DND-41 (cell line): ENCODE measurements around the gene FAM114A1.
"Not testable (repeated sequence)": the region's sequence is repeated elsewhere in the genome, so short reads cannot be mapped to it uniquely, and the experiment has no call there.

Source experiments
- ATAC-seq: fragments of 200-7000 bp; cut with Tn5 transposase; 3 replicates; pipeline ENCODE4 v1.9.1; 2021; ENCODE audit warnings: low read depth; ENCODE audit not compliant: insufficient read depth
- DNase-seq: peaks from one replicate; pipeline ENCODE4 v3.0.0-alpha.2; 2020
- H2AFZ ChIP-seq: 2 replicates; pipeline ENCODE4 v1.6.0; 2012; ENCODE audit warnings: low read depth, low read length
- H3K27ac ChIP-seq: 2 replicates; pipeline ENCODE4 v1.5.1; 2012; ENCODE audit warnings: low read length, inconsistent platforms
- H3K27me3 ChIP-seq: fragments of 200-600 bp; sonication (generic); 2 replicates; pipeline ENCODE4 v1.6.0; 2012; ENCODE audit warnings: low read length, mild to moderate bottlenecking, inconsistent platforms; ENCODE audit not compliant: insufficient read depth, poor library complexity
- H3K36me3 ChIP-seq: 2 replicates; pipeline ENCODE4 v1.5.1; 2012; ENCODE audit warnings: low read length, inconsistent platforms; ENCODE audit not compliant: insufficient read depth
- H3K4me1 ChIP-seq: 2 replicates; pipeline ENCODE4 v1.5.1; 2012; ENCODE audit warnings: mild to moderate bottlenecking, low read length; ENCODE audit not compliant: insufficient read depth
- H3K4me2 ChIP-seq: 2 replicates; pipeline ENCODE4 v1.6.0; 2012; ENCODE audit warnings: mild to moderate bottlenecking, moderate library complexity, low read length, inconsistent platforms; ENCODE audit not compliant: insufficient read depth
- H3K4me3 ChIP-seq, 2 experiments: fragments of 200-600 bp in 1 of 2; shearing (Covaris generic) in 1 of 2; 2 replicates each; pipeline ENCODE4 v1.5.1; 2012 to 2016; ENCODE audit warnings: inconsistent platforms in 2 of 2, low read length in 2 of 2, mild to moderate bottlenecking in 2 of 2, low read depth in 1 of 2, moderate library complexity in 1 of 2
- H3K79me2 ChIP-seq: 2 replicates; pipeline ENCODE4 v1.6.0; 2012; ENCODE audit warnings: low read length, inconsistent platforms; ENCODE audit not compliant: insufficient read depth
- H3K9ac ChIP-seq: 2 replicates; pipeline ENCODE4 v1.6.0; 2012; ENCODE audit warnings: low read depth, mild to moderate bottlenecking, inconsistent platforms, low read length, moderate library complexity
- H3K9me3 ChIP-seq: 2 replicates; pipeline ENCODE4 v1.5.1; 2012; ENCODE audit warnings: low read length, moderate library complexity, mild to moderate bottlenecking, inconsistent platforms; ENCODE audit not compliant: insufficient read depth, severe bottlenecking
- H4K20me1 ChIP-seq: 2 replicates; pipeline ENCODE4 v1.6.0; 2012; ENCODE audit warnings: low read length; ENCODE audit not compliant: insufficient read depth
- CTCF ChIP-seq: IDR thresholded peaks from 2 replicates; pipeline ENCODE4 v1.5.1; 2012; ENCODE audit warnings: borderline replicate concordance, low read length, moderate library complexity, mild to moderate bottlenecking; ENCODE audit not compliant: poor library complexity, severe bottlenecking; ENCODE audit errors: extremely low read depth
- EZH2 ChIP-seq: IDR thresholded peaks from 3 replicates; pipeline ENCODE4 v1.6.1; 2012; ENCODE audit warnings: borderline replicate concordance, low read depth, mild to moderate bottlenecking, moderate library complexity, low read length, inconsistent platforms; ENCODE audit not compliant: severe bottlenecking

The FAM114A1 gene

GRCh38 chr4:38957893-38958292, 90.3 kb downstream of the FAM114A1 start:
- Histone ChIP-seq H3K79me2 (no peaks in the 10 kb centered on the region), H2AFZ (no peak overlapping the region), H3K4me1 (no peaks in the 10 kb centered on the region), H3K4me3 (no peak overlapping the region), H3K27me3 (no peaks in the 10 kb centered on the region), H4K20me1 (no peaks in the 10 kb centered on the region), H3K9me3 (no peaks in the 10 kb centered on the region), H3K9ac (no peak overlapping the region), H3K4me2 (no peak overlapping the region), H3K27ac (no peak overlapping the region), H3K36me3 (no peaks in the 10 kb centered on the region)
- ATAC-seq (no peak), DNase-seq (no peak)
- no peak for TF ChIP-seq CTCF
- TF ChIP-seq EZH2: no peak

GRCh38 chr4:38958453-38959190, 91.0 kb downstream of the FAM114A1 start:
- Histone ChIP-seq H3K4me1 (no peaks in the 10 kb centered on the region), H3K9ac (no peak overlapping the region), H3K27ac (no peak overlapping the region), H3K36me3 (no peaks in the 10 kb centered on the region), H3K27me3 (no peaks in the 10 kb centered on the region), H3K4me2 (no peak overlapping the region), H4K20me1 (no peaks in the 10 kb centered on the region), H3K4me3 (no peak overlapping the region), H2AFZ (no peak overlapping the region), H3K9me3 (no peaks in the 10 kb centered on the region), H3K79me2 (no peaks in the 10 kb centered on the region)
- ATAC-seq: peak; percentile 72
- DNase-seq: no peak
- TF ChIP-seq EZH2 (no peak), CTCF (no peak)

GRCh38 chr4:38959248-38959647, 91.6 kb downstream of the FAM114A1 start:
- H3K79me2 ChIP-seq, H4K20me1 ChIP-seq, ATAC-seq, H2AFZ ChIP-seq, H3K4me1 ChIP-seq, H3K27me3 ChIP-seq, H3K4me2 ChIP-seq, DNase-seq, H3K4me3 ChIP-seq, H3K36me3 ChIP-seq, H3K9me3 ChIP-seq, H3K27ac ChIP-seq, H3K9ac ChIP-seq: not testable (repeated sequence)

DNA sequence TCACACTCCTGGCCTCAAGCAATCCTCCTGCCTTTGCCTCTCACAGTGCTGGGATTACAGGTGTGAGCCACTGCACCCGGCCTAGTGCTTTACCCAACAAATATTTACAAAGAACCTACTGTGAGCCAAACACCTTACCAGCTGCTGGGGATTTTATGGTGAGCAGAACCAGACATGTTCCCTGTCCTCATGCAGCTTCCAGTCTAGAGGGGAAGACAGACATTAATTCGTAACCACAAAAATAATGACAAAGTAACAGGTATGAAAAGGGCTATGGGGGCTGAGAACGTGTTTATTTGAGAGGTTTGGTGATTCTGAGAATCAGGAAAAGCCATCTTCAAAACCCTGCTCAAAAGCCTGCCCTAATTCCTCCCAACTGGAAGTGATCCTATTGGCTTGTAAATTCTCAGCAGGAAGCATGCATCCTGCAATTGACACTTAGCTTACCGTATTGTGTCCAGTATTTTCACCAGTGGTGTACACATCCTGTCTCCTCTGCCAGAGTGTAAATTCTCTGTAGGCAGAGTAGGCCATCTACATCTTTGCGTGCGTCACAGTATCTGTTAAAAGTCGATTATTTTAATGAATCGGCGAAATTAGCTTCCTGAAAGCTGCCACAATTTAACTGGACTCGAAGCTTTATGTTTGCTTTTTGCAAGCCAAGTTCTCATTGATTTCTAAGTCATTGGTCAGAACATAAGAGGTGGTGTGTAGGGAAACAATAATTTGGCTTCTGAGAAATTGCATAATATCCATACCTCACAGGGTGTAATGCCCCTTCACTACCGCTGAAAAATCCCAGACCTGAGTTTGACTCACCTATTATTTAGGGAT, 97.6 kb downstream of the FAM114A1 start:
- H2AFZ ChIP-seq: no peak overlapping the region
- H3K9me3 ChIP-seq: no peaks in the 10 kb centered on the region
- H3K4me1 ChIP-seq: no peaks in the 10 kb centered on the region
- H4K20me1 ChIP-seq: no peaks in the 10 kb centered on the region
- no peak overlapping the region for H3K4me2 ChIP-seq
- no peak for TF ChIP-seq CTCF
- no peak for TF ChIP-seq EZH2
- H3K27ac ChIP-seq: no peak overlapping the region
- no peaks in the 10 kb centered on the region for H3K36me3 ChIP-seq
- H3K4me3 ChIP-seq: no peak overlapping the region
- no peak overlapping the region for H3K9ac ChIP-seq
- H3K27me3 ChIP-seq: no peaks in the 10 kb centered on the region
- ATAC-seq (no peak), DNase-seq (no peak)
- no peaks in the 10 kb centered on the region for H3K79me2 ChIP-seq
